GM10847 (cell line): ENCODE results near the gene CFTR.

ENCODE experiments used
- POLR2A ChIP-seq: IDR thresholded peaks from 2 replicates; pipeline ENCODE4 v1.6.1; 2011; ENCODE audit not compliant: insufficient read length; ENCODE audit errors: extremely low read depth

The CFTR gene

DNA sequence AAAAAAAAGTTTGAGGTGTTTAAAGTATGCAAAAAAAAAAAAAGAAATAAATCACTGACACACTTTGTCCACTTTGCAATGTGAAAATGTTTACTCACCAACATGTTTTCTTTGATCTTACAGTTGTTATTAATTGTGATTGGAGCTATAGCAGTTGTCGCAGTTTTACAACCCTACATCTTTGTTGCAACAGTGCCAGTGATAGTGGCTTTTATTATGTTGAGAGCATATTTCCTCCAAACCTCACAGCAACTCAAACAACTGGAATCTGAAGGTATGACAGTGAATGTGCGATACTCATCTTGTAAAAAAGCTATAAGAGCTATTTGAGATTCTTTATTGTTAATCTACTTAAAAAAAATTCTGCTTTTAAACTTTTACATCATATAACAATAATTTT lies 130.6 kb downstream of the CFTR start:
- no peak for TF ChIP-seq POLR2A

DNA sequence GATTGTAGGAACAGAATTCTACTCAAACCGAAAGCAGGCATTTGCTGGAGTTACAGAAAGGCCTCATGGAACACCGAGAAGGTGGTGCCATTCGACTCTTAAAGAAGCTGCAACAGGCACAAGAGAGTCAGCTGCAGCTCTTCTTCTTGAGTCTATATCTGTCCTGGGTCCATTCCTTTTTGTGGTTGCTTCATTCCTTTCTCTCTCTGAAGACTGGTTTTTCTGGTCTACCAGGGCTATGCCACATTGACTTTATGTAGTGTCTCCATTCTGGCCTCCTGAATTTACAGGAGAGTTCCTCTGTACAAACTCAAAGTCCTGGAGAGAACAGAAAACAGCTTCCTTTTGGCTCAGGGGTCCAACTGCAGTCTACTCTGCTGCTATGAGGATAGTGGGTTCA lies 132.8 kb downstream of the CFTR start:
- TF ChIP-seq POLR2A = no peak

DNA sequence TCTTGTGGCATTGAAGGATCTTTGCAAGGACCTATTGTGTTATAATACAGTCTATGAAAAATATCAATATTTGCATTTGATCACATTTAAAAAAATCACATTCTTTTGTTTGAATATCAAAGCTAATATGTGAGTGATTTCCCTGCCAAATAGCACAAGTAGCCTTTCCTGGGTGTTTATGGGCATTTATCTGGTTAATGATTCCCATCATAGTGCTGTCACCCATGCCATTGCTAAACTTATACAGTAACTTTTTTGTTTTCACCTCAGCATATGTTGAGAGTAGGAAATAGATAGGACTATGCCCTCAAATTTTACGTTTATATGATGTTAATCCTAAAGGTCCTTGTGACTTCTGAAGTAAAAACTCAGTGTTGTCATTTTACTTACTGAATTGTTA lies 136.9 kb downstream of the CFTR start:
- no peak for TF ChIP-seq POLR2A

DNA sequence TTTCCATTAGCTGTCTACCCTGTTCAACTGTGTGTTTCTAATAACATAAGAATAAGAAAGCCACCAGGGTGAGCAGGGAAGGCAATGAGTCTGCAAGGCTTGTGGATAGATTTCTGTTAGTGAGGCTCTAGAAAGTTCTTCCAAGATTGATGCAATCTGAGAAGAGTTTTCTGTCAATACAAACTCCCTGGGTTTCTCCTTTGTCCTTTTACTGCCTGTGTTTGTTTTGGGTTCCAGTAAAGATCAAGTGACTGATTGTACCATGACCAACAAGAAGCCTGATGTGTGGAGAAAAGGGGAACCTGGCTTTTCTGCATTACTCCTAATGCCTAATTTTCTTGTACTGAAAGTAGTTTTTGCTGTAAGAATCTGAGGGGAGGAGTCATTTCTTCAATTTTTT lies 139.9 kb downstream of the CFTR start:
- no peak for TF ChIP-seq POLR2A

DNA sequence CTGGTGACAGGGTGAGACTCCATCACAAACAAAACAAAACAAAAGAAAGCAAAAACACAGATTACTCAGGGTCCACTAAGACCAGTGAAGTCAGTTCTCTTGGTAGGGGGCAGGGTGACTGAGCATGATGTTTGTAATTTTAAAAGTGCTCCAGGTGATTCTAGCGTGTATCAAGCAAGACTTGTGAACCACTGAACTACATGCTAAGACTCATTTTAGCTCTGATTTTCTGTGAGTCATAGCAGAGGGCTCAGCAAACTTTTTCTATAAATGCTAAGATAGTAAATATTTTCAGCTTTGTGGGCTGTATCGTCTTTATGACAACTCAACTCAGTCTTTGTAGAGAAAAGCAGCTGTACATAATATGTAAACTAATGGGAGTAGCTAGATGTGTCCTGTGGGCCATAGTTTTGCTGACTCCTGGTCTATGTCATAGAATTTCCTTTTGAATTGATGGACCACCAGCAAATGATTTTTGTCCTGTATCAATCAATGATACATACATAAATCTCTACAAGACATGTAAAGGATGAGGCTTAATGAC lies 141.3 kb downstream of the CFTR start:
- TF ChIP-seq POLR2A = no peak

DNA sequence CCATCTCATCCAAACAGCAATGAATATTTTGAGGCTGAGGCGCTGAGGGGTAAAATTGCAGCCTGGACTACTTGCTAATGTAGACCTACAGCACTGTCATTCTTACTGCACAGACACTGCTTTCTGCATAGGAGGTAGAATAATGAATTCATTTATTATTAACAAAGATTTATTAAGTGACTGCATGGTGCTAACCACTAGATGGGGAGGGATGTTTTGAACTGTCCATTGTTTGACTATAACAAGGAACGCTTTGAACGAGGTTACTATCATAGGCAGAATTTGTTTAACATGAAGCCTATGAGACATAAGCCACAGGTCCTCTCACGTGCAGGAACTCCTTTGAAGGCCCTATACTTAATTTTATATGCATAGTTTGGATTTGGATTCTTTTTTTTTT lies 143.8 kb downstream of the CFTR start:
- TF ChIP-seq POLR2A = no peak

DNA sequence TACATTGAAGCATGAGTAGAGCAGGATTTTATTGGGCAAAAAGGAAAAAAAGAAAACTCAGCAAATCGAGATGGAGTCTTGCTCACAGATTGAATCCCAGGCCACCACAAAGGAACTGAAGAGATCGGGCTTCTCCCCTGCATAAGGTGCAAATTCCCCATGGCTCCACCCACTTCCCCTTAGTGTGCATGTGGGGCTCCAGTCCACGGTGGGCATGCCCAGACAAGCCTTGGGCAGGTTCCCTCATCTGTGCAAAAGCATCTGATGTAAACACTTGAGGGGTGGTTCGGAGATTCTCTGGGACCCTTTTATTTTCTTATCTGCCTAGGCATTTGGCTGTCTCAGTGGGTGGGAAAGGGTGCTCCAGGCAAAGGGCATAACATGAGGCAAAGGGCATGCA lies 150.7 kb downstream of the CFTR start:
- no peak for TF ChIP-seq POLR2A

DNA sequence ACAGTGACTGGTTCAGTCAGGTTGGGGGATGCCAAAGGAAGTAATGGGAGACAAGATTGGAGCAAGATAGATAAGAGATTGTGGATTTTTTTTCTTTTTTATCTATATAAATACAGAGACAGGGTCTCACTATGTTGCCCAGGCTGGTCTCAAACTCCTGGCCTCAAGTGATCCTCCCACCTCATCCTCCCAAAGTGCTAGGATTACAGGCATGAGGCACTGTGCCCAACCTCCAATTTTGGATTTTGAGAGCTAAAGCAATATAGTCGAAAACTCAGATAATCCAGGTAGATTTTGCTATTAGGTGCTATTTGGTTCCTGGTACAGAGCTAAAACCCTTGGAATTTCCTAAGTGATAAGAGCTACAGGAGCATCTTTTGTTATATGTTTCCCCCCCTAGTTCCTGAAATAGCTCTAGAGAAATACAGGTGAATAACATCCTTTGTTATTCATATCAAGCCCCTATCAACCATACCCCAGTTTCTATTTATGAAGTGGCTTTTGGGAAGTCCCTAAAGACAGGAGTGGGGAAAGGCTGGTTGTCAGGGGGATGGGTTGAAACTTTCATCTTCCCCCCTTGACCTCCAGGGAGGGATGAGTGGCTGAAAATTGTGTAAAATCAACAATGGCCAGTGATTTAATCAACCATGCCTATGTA lies 151.2 kb downstream of the CFTR start:
- no peak for TF ChIP-seq POLR2A

DNA sequence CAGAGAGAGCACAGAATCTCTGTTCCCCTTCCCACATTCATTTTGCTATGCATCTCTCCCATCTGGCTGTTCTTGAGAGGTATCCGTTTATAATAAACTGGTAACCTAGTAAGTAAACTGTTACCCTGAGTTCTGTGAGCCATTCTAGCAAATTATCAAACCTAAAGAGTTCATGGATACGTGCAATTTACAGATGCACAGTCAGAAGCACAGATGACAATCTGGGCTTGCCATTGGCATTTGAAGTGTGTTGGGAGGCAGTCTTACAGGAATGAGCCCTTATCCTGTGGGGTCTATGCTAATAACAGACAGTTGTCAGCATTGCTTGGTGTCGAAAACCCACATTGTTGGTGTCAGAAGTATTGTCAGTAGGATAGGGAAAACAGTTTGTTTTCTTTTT lies 151.8 kb downstream of the CFTR start:
- TF ChIP-seq POLR2A = no peak

DNA sequence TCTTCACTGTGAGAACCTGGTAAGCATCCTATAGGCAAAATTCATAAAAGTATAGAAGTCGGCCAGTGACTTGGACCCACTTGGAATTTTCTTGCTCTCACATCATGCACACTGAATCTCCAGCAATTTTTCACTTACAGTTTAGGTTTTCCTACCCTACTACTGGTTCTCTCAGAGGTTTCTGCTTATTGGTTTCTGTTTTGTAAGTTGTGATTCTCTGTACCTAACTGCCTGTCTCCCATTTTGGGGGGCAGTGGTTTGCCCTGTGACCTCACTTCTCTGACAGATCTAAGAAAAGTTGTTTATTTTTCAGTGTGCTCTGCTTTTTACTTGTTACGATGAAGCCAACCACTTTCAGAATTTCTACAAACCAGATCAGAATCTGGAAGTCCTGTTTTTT lies 158.1 kb downstream of the CFTR start:
- no peak for TF ChIP-seq POLR2A

DNA sequence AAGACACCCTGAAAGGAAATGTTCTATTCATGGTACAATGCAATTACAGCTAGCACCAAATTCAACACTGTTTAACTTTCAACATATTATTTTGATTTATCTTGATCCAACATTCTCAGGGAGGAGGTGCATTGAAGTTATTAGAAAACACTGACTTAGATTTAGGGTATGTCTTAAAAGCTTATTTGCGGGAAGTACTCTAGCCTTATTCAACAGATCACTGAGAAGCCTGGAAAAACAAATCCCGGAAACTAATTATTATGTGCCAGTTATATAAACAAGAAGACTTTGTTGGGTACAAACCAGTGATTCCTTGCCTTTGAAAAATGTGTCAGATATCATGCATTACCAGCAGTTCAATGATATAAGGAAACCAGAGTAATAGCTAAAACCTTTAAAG lies 160.1 kb downstream of the CFTR start:
- TF ChIP-seq POLR2A = no peak

DNA sequence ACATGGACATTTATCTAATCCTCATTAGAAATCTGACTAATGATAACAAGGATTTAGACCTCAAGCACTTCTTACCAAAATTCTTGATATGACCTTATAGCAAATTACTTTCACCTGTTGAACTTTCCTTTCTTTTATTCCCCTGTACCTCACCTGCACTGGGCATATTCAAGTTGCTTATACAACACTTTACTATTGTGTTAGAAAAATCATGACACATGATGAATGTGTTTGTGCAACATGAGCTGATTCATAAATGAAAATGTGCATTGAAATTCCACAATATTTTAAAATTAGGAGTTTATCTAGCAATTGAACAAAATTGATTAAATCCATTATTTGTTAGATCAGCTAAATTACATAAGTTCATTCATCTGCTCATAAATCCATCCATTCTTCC lies 160.6 kb downstream of the CFTR start:
- no peak for TF ChIP-seq POLR2A

DNA sequence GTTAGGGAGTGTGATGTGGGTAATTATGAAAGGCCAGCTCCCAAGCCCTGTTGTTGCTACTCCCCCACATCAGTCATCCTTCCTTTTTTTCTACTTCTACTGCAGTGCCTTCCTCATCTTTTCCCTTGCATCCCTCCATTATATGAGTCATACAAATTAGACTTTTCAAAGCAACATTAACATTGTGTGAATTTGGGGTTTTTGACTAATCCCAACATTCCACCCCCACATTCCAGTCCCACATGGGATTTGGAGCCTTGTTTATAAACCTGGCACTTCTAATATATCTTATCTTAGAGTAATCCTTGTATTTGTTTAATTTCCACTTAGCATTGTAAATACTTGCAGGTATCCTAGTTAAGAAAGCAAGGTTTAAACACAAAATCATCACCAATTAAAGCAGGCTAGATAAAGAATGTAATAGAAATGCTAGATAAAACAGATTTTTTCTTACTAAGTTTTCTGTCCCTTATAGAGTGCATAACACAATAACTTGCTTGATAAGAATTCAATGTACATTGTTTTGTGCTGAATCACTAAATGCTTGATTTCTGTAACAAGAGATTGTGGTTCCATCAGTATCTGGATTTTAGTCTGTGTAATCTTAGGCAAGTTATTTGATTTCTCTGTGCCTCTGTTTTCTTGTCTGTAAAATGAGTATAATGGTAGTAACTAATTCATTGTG lies 165.8 kb downstream of the CFTR start:
- no peak for TF ChIP-seq POLR2A

DNA sequence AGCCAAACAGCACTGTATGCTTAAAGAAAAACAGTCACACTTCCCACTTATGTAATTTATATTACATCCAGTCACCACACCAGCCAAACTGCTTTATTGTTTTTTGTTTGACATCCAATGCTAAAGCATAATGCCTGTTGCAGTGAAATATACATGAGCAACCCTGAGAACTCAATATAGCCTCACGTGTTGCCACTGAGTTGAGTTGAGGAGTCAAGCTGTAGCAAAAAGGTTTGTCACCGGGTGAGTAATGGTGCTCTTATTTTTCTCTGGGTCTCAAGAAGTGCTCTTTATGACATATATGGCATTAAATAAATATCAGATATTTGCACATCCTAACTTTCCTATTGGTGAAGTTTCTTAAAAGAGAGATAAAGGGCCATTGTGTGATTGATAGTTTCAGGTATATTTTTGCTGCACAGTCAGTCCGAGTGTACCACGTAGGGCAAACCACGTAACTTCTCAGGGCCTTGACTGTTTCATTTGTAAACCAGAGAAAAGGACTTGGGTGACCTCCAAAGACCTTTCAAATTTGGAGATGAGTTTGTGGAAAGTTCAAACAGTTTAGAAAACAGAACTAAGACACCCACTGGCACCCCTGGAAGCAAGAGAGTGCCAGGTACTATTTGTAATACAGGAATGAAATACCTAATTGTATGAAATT lies 168.5 kb downstream of the CFTR start:
- TF ChIP-seq POLR2A = no peak

DNA sequence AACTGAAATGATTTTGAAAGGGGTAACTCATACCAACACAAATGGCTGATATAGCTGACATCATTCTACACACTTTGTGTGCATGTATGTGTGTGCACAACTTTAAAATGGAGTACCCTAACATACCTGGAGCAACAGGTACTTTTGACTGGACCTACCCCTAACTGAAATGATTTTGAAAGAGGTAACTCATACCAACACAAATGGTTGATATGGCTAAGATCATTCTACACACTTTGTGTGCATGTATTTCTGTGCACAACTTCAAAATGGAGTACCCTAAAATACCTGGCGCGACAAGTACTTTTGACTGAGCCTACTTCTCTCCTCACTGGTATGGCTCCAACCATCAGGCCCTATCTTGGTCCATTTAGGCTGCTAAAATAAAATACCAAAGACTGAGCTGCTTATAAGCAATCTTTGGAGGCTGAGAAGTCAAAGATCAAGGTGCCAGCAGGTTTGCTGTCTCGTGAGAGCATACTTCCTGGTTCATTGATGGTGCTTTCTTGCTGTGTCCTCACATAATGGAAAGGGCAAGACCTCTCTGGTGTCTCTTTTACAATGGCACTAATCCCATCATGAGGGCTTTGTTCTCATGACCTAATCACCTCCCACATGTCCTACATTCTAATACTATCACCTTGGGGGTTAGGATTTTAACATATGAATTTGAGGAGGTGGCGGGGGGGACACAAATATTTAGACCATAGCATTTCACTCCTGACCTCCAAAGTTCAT lies 173.3 kb downstream of the CFTR start:
- TF ChIP-seq POLR2A = no peak

DNA sequence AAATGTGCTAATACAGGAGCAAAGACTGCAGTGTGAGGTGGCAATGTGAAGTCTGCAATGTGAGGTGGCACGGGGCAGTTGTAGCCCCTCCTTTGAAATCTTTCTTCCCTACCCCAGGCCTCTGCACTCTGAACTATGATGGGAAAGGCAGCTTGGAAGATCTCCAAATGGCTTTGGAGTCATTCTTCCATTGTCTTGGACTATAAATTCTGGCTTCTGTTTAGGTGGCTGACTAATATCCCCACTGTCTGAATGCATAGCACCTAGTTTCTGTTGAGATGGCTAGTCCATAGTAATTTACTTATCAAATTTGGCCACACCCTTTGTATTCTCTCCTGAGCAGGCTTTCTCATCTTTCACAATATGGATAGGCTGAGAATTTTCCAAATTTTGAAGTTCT lies 175.0 kb downstream of the CFTR start:
- no peak for TF ChIP-seq POLR2A
